ENCODE data around the gene ELANE. TPM values are rescaled to one million over a fixed set of nuclear protein-coding genes. Genes with fewer than 3 reads are reported as not detected.

ELANE gene
- total RNA-seq, 4 donors from 2014 or later = 0.51 to 1.9 TPM; not detected in 2

GRCh38 chr19:869245-870177, 17.4 kb downstream of the ELANE start:
- intact Hi-C loops (cut with DNase I; ENCODE audit: low total_unique reads) = no loop called here
- TF ChIP-seq POLR2A (IDR thresholded peaks at IDR 0.05) = no peak
- TF ChIP-seq, protein P1, sequence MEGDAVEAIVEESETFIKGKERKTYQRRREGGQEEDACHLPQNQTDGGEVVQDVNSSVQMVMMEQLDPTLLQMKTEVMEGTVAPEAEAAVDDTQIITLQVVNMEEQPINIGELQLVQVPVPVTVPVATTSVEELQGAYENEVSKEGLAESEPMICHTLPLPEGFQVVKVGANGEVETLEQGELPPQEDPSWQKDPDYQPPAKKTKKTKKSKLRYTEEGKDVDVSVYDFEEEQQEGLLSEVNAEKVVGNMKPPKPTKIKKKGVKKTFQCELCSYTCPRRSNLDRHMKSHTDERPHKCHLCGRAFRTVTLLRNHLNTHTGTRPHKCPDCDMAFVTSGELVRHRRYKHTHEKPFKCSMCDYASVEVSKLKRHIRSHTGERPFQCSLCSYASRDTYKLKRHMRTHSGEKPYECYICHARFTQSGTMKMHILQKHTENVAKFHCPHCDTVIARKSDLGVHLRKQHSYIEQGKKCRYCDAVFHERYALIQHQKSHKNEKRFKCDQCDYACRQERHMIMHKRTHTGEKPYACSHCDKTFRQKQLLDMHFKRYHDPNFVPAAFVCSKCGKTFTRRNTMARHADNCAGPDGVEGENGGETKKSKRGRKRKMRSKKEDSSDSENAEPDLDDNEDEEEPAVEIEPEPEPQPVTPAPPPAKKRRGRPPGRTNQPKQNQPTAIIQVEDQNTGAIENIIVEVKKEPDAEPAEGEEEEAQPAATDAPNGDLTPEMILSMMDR (IDR thresholded peaks at IDR 0.05) = no peak
- no peak overlapping the region for H3K4me3 ChIP-seq (ENCODE audit: low read depth, poor library complexity, severe bottlenecking)
- DNase-seq (ENCODE audit: low spot score in 2 of 2) = peak; percentile 75 to 95
- 43 to 47% methylated on average over 29 of the region's 29 CpGs for WGBS, 2 donors

DNA sequence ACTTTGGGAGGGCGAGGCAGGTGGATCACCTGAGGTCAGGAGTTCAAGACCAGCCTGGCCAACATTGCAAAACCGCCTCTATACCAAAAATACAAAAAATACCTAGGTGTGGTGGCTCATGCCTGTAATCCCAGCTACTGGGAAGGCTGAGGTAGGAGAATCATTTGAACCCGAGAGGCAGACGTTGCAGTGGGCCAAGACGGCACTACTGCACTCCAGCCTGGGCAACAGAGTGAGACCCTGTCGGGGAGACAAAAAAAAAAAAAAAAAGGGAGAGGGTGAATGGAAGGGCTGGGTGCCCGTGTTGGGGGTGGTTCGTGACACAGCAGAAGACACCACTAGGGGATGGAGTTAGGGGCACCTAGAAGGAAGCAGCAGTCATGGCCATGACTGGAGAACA, 18.2 kb downstream of the ELANE start:
- intact Hi-C loops (cut with DNase I; ENCODE audit: low total_unique reads) = no loop called here
- no peak for DNase-seq (ENCODE audit: low spot score in 2 of 2)
- H3K4me3 ChIP-seq (ENCODE audit: low read depth, poor library complexity, severe bottlenecking) = no peak overlapping the region
- WGBS, 2 donors = 88 to 91% methylated on average over 8 of the region's 8 CpGs
- TF ChIP-seq, protein P1 (IDR thresholded peaks at IDR 0.05) = no peak
- no peak for TF ChIP-seq POLR2A (IDR thresholded peaks at IDR 0.05)

DNA sequence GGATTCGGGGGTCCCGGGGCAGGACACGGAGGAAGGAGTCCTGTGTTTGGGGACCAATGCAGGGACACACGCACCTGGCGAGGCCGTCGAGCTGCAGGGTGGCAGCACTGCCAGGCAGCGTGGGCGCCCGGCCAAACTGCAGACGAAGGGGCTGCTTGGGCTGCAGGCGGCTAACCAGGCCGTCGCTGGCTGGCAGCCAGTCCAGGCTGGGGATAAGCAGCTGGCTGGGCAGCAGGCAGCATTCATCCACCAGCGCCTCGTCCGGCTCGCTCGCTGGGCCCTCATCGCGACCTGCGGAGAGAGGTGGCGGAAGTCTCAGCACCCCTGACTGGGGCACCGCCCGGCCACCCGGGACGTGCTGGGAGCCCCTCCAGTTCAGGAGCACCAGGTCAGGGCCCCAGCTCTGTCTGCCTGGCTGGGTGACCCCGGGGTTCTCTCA, 18.9 kb downstream of the ELANE start:
- no peak overlapping the region for H3K4me3 ChIP-seq (ENCODE audit: low read depth, poor library complexity, severe bottlenecking)
- intact Hi-C loops (cut with DNase I; ENCODE audit: low total_unique reads) = no loop called here
- no peak for DNase-seq (ENCODE audit: low spot score in 2 of 2)
- no peak for TF ChIP-seq POLR2A (IDR thresholded peaks at IDR 0.05)
- 79 to 89% methylated on average over 12 to 18 of the region's 28 CpGs for WGBS, 2 donors

- 85 to 90% methylated on average over 22 to 23 of the region's 33 CpGs for WGBS, 2 donors
- TF ChIP-seq, protein P1 (IDR thresholded peaks at IDR 0.05) = no peak
- TF ChIP-seq POLR2A (IDR thresholded peaks at IDR 0.05) = no peak
- H3K4me3 ChIP-seq (ENCODE audit: low read depth, poor library complexity, severe bottlenecking) = no peak overlapping the region
- intact Hi-C loops (cut with DNase I; ENCODE audit: low total_unique reads) = no loop called here
- DNase-seq (ENCODE audit: low spot score in 2 of 2) = no peak
Measured at GRCh38 chr19:871446-872265, 19.6 kb downstream of the ELANE start.

DNA sequence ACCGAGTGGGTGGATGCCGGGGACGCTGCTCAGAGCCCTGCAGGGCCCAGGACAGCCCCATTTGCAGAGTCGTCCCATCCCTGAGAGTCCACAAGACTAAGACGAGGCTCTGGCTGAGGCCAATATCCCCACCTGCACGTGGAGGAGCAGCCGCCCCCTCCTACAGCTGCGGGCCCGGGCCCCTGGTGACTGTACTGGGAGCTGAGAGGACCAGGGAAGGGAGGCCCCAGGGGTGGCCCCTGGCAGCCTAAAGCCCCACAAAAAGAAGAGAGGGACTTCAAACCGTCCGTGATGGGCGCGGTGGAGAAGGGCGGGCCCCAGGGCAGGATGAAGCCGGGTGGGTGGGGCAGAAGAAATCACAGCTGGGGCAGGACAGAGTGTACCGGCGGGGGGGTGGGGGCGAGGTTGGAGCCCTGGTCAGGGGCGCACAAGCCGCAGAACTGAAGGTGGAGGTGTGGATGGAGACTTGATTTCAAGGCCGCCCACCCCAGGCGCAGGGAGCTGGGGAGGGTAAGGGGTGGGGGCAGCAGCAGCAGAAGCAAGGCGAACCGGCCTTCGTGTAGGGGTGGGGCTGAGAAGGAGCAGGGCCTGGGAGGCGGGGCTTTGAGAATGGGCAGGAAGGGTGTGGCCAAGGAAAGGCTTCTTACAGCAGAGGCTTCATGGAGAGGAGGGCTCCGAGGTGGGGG, 20.3 kb downstream of the ELANE start:
- 51 to 59% methylated on average over 23 to 26 of the region's 27 CpGs for WGBS, 2 donors
- H3K4me3 ChIP-seq (ENCODE audit: low read depth, poor library complexity, severe bottlenecking) = no peak overlapping the region
- intact Hi-C loops (cut with DNase I; ENCODE audit: low total_unique reads) = no loop called here
- DNase-seq (ENCODE audit: low spot score in 2 of 2) = peak; percentile 71 to 93
- TF ChIP-seq, protein P1 (IDR thresholded peaks at IDR 0.05) = no peak
- TF ChIP-seq POLR2A (IDR thresholded peaks at IDR 0.05) = no peak
